ENCODE data around the gene SSH3.
"Not testable (repeated sequence)": the region's sequence is repeated elsewhere in the genome, so short reads cannot be mapped to it uniquely, and the experiment has no call there.

The SSH3 gene

DNA sequence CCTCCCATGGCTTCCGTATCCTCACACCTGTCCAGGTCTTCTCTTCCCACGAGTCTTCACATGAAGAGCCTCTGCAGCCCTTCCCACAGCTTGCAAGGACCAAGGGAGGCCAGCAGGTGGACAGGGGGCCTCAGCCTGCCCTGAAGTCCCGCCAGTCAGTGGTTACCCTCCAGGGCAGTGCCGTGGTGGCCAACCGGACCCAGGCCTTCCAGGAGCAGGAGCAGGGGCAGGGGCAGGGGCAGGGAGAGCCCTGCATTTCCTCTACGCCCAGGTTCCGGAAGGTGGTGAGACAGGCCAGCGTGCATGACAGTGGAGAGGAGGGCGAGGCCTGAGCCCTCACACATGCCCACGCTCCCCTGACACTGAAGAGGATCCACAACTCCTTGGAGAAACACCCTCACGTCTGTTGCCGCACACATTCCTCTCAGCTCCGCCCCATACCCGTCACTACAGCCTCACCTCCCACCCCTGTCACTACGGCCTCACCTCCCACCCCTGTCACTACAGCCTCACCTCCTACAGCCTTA lies 8.3 kb downstream of the SSH3 start:
- DNase-seq (ENCODE audit: low read depth in 2 of 2) = no peak

DNA sequence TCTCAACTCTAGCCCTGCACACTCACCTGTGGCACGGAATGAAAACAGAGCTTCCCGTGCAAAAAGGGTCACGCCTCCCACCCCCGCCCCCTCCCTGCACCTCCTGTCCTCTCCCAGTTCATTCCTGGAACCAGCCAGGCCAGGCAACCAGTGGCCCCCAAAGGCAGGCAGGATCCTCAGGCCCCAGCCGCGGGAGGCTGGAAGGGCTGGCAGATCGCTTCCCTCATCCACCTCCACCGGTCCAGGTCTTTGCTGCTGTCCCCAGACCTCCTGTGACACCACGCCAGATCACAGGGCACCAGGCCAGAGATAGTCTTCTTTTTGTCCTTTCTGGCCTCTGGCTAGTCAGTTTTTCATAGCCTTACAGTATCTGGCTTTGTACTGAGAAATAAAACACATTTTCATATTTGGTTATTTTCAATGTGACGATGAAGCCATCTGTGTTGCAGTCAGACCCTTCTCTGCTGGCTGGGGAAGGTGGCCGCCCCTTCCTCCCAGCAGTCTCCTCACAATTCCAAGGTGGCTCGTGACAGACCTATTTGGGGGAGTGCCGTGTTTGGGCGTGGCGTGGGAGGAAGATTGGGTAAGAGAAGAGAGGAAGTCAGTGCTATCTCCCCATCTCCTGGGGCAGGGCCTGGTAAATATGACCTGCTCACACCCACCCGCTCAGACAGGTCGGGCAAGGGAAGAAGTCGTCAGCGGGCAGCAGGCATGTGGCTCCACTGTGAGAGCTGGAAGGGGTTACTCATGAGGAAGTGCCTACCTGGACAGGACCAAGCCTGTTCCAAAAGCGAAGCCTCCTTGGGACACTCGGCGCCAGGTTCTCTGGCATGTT lies 9.1 kb downstream of the SSH3 start:
- no peak for DNase-seq (ENCODE audit: low read depth in 2 of 2)

- DNase-seq (ENCODE audit: low read depth in 2 of 2) = no peak
Observed at GRCh38 chr11:67313125-67313890, 10.0 kb downstream of the SSH3 start.

DNA sequence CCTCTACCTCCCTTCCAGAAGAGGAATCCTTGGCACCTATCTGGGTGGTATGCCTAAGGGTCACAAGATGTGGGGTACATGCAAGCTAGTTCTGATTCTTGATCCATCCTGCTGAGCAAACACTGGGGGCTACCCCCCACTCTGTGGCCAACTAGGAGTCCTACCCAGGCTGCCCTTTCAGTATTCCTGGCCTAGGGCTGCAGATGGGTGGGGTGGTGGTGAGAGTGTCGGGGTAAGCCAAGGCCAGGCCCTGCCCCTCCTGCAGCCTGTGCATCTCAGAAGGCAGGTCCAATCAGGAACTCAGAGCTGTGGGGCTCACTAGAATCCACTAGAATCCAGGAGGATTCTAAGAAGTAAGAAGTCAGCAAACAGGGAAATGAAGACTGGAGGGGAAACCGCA lies 10.9 kb downstream of the SSH3 start:
- no peak for DNase-seq (ENCODE audit: low read depth in 2 of 2)

DNA sequence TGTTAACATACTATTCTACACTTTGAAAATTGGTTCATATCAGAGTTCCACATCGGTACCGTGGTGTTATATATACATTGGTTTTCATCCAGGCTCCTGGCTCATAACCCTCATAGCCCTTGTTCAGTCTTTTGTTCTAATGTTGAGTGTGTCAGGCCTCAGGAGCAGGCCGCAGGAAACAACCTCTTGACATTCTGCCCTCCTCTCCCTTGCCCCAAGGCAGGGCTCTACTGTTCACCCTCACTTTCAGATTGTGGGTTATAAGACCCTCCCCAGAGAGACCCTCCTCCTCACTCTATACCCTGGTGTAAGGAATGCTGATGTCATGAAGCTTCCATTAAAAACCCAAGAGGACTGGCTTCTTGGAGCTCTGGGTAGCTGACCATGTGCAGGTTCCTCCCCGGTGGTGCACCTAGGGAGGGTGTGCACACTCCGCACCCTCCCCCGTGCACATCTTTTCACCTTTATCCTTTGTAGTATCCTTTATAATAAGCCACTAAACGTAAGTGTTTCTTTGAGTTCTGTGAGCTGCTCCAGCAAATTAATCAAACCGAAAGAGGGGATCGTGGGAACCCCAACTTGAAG lies 12.1 kb downstream of the SSH3 start:
- no peak for DNase-seq (ENCODE audit: low read depth in 2 of 2)

GRCh38 chr11:67316882-67317204 lies 13.5 kb downstream of the SSH3 start:
- no peak for DNase-seq (ENCODE audit: low read depth in 2 of 2)

DNA sequence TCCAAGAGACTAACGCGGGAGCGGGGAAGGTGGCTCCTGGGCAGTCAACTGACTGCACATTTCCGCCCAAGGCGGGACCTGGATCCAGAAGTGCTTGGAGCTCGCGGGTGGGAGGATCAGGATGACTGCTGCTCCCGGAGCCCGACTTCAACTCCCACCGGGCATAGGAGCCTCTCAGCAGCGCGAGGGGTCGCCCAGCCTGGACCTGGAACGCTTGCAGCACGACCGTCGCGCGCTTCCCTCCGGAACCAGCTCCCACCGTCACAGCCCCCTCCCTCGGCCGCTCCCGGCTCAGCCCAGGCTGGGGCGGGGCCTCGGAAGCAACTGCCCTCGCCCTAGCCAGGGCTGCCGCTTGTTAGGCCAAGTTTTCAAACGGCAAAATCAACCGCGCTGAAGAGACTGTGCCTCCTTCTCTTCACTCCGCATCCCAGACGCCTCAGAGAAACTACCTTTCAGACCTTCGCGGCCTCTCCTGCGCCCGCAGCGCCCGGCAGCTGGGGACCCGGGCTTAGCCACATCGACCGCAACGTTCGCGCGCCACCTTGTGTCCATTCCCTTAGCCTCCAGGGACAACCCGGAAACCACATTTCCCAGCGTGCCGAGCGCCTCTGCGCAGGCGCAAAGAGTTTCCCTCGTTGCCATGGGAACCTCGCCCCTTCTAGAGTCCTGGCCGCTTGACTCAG lies 14.0 kb downstream of the SSH3 start:
- DNase-seq (ENCODE audit: low read depth in 2 of 2) = peak; percentile 97 to 99

GRCh38 chr11:67317888-67318555 lies 14.7 kb downstream of the SSH3 start:
- no peak for DNase-seq (ENCODE audit: low read depth in 2 of 2)

- DNase-seq (ENCODE audit: low read depth in 2 of 2) = not testable (repeated sequence)
Observed at GRCh38 chr11:67318876-67319275, 15.5 kb downstream of the SSH3 start.

GRCh38 chr11:67320011-67320410 lies 16.7 kb downstream of the SSH3 start:
- DNase-seq (ENCODE audit: low read depth in 2 of 2) = no peak

GRCh38 chr11:67320691-67321090 lies 17.4 kb downstream of the SSH3 start:
- DNase-seq (ENCODE audit: low read depth in 2 of 2) = no peak

DNA sequence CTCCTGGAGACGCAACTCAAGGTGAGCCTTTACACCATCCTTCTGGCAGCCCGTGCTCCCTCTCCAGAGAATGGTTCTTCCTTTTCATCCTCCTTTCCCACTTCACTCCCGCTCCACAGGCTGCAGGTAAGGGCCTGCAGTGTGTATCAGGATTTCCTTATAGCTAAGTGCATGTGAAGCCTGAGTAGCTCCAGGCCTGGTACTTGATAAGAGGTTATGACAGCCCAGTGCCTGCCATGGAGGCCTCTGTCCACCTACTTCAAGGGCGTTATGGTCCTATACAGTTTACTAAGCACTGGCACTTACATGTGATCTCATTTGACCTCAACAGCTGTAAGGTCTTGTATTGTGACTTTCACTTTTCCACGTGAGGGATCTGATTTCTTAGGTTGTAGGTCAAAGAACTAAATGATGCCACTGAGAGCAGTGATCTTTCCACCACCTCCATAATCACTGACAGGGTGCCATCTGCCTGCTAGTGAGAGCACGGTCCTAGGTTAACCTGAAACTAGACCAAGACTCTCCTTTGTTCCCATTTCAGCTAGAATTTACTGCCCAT lies 18.1 kb downstream of the SSH3 start:
- DNase-seq (ENCODE audit: low read depth in 2 of 2) = no peak

DNA sequence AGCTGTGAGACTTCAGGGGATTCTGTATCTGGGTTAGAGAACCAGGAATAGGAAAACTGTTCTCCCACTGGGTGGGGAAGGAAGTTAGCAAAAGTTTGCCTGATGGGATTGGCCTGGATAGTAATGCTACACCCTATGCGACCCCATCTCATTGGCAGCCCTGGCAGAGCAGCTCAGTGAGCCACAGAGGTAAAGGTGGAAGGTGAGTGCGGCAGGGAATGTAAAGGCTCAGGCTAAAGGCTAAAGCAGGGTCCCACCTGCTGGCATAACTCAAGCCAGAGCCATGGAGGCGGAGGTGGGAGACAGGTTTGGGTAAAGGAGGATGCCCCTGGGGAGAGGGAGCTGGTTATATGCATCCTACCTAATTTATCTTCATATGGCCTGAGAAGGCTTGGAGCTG lies 18.7 kb downstream of the SSH3 start:
- no peak for DNase-seq (ENCODE audit: low read depth in 2 of 2)

DNA sequence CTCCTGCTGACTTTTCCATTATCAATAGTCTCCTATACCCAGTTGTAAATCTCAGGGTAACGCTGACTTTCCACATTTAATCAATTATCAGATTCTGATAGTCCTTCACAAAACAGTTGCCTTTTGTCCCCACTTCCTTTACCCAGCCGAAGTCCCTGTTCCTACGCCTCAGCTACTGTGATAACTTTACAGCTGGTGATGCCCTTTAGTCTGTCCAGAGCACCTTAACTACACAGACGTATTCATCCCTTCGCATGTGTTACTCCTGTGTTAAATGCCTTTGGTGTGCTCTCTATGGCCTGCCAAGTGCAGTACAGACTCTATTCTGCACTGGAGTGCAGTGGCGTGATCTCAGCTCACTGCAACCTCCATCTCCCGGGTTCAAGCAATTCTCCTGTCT lies 20.2 kb downstream of the SSH3 start:
- no peak for DNase-seq (ENCODE audit: low read depth in 2 of 2)

DNA sequence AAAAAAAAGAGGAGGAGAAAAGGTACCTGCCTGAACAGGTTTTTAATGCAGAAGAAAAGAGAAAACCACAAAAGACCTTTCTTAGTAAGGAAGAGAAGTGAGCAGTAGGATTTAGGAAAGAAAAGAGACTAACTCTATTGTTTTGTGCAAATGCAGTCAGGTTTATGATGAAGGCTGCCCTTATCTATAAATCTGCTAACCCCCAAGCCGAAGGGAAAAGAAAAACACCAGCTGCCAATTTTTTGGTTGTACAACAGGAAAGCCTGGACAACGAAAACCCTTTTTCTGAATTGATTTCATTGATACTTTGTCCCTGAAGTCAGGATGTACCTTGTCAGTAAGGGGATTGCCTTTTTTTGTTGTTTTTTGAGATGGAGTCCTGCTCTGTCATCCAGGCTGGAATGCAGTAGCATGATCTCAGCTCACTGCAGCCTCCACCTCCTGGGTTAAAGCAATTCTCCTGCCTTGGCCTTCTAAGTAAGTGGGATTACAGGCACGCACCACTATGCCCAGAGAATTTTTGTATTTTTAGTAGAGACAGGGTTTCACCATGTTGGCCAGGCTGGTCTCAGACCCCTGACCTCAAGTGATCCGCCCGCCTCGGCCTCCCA lies 28.9 kb downstream of the SSH3 start:
- no peak for DNase-seq (ENCODE audit: low read depth in 2 of 2)

- no peak for DNase-seq (ENCODE audit: low read depth in 2 of 2)
Observed at GRCh38 chr11:67337257-67337656, 33.9 kb downstream of the SSH3 start.

DNA sequence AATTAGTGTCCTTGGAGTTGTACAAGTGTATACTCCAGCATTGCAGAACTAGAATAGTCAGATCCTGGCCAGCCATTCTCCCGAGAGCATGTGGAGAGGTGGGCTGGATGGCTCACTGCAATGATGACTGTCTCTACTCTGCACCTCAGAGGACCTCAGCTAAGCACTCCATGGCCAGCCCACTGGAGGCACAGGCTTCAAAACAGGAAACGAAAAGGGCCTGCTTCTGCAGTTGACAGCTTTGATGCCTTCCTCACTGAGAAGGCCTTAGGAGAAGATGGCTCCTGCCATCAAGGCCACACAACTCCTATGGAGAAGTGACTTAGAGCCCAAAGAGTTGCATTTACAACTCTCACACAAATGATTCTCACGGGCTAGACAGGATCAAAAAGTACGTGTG lies 40.9 kb downstream of the SSH3 start:
- no peak for DNase-seq (ENCODE audit: low read depth in 2 of 2)

DNA sequence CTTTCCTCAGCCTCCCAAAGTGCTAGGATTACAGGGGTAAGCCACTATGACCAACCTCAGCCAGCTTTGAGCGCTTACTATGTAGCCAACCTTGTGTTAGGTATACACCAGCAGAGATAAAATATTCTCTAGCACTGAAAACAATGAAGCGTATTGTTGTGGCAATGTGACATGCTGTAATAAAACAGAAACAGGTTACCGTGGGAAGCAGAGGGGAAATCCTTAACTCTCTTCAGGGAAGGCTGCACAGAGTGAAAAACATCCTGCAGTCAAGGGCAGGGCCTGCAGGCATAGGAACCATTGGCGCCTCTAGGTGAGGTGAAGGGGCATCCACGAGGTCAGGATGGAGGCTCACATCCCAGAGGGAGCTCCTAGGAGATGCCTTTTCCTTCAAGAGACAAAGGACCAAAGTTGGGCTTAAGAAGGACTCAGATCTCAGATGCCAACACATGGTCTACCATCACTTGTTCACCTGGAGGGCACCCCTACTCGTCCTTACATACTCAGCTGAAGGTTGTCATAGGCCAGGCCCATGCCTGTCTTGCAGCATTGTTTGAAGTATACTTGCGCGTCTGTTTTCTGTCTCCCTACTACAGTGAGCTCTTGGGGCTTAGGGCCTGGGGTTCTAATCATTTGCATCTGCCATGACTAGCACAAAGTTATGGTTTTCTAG lies 42.1 kb downstream of the SSH3 start:
- DNase-seq (ENCODE audit: low read depth in 2 of 2) = no peak

- DNase-seq (ENCODE audit: low read depth in 2 of 2) = no peak
Observed at GRCh38 chr11:67345920-67346819, 42.8 kb downstream of the SSH3 start.
